ENCODE measurements around the gene FOXA3. TPM values are rescaled to one million over a fixed set of nuclear protein-coding genes. Genes with fewer than 3 reads are reported as not detected.

Gene FOXA3
- total RNA-seq, 2 donors from 2014 or later: not detected

- intact Hi-C loops (cut with DNase I): no loop called here
- DNase-seq (ENCODE audit: low spot score): peak; percentile 55
Measured at GRCh38 chr19:45826934-45827333, 37.2 kb upstream of the FOXA3 start.

GRCh38 chr19:45827459-45828093 lies 36.5 kb upstream of the FOXA3 start:
- intact Hi-C loops (cut with DNase I): no loop called here
- peak; percentile 65 for DNase-seq (ENCODE audit: low spot score)

- intact Hi-C loops (cut with DNase I): no loop called here
- DNase-seq (ENCODE audit: low spot score): peak; percentile 60
Measured at GRCh38 chr19:45828523-45828922, 35.6 kb upstream of the FOXA3 start.

GRCh38 chr19:45828945-45829344 lies 35.2 kb upstream of the FOXA3 start:
- DNase-seq (ENCODE audit: low spot score): peak; percentile 72
- intact Hi-C loops (cut with DNase I): no loop called here

- peak; percentile 58 for DNase-seq (ENCODE audit: low spot score)
- intact Hi-C loops (cut with DNase I): no loop called here
Measured at GRCh38 chr19:45834970-45835369, 29.2 kb upstream of the FOXA3 start.

- peak; percentile 50 for DNase-seq (ENCODE audit: low spot score)
- intact Hi-C loops (cut with DNase I): no loop called here
Measured at GRCh38 chr19:45842198-45842597, 21.9 kb upstream of the FOXA3 start.

GRCh38 chr19:45847663-45848062 lies 16.5 kb upstream of the FOXA3 start:
- DNase-seq (ENCODE audit: low spot score): peak; percentile 59
- intact Hi-C loops (cut with DNase I): no loop called here

- intact Hi-C loops (cut with DNase I): no loop called here
- DNase-seq (ENCODE audit: low spot score): no peak
Measured at GRCh38 chr19:45848922-45849321, 15.2 kb upstream of the FOXA3 start.

GRCh38 chr19:45852145-45852750 lies 11.9 kb upstream of the FOXA3 start:
- DNase-seq (ENCODE audit: low spot score): peak; percentile 23
- intact Hi-C loops (cut with DNase I): no loop called here

GRCh38 chr19:45852983-45853382 lies 11.1 kb upstream of the FOXA3 start:
- intact Hi-C loops (cut with DNase I): no loop called here
- DNase-seq (ENCODE audit: low spot score): peak; percentile 30

GRCh38 chr19:45854167-45854778 lies 9.9 kb upstream of the FOXA3 start:
- intact Hi-C loops (cut with DNase I): no loop called here
- DNase-seq (ENCODE audit: low spot score): no peak

- no peak for DNase-seq (ENCODE audit: low spot score)
- intact Hi-C loops (cut with DNase I): no loop called here
Measured at GRCh38 chr19:45860359-45861259, 3.5 kb upstream of the FOXA3 start.

GRCh38 chr19:45862271-45862563 lies 1.9 kb upstream of the FOXA3 start:
- no peak for DNase-seq (ENCODE audit: low spot score)
- intact Hi-C loops (cut with DNase I): no loop called here

- DNase-seq (ENCODE audit: low spot score): peak; percentile 100
- intact Hi-C loops (cut with DNase I): no loop called here
Measured at GRCh38 chr19:45862564-45863334, 1.4 kb upstream of the FOXA3 start, which contains the start of gene SYMPK. TSS of gene SYMPK (minus strand) at chr19:45863147. CDS start at chr19:45854495, 8,652 bp downstream.

- DNase-seq (ENCODE audit: low spot score): no peak
- intact Hi-C loops (cut with DNase I): no loop called here
Measured at GRCh38 chr19:45863335-45863839, 739 bp upstream of the FOXA3 start.

GRCh38 chr19:45864629-45865082 lies 530 bp downstream of the FOXA3 start:
- no peak for DNase-seq (ENCODE audit: low spot score)
- intact Hi-C loops (cut with DNase I): loop anchor here in 1 of 2 donors (5.0 kb wide), 1 partner anchor 897 kb away; no protein-coding TSS in a partner anchor

GRCh38 chr19:45865269-45865948 lies 1.3 kb downstream of the FOXA3 start:
- intact Hi-C loops (cut with DNase I): loop anchor here in 1 of 2 donors (5.0 kb wide), 1 partner anchor 898 kb away; no protein-coding TSS in a partner anchor
- no peak for DNase-seq (ENCODE audit: low spot score)
